GF-D8 (cell line): Measurements from ENCODE around the gene SLC26A1.
A peak's percentile ranks its signal among the peaks of the same experiment; 100 is the strongest.
"Not testable (repeated sequence)": the region's sequence is repeated elsewhere in the genome, so short reads cannot be mapped to it uniquely, and the experiment has no call there.

Experiments
- DNase-seq: peaks from one replicate; lab custom pipeline; 2025; lab: John Stamatoyannopoulos, UW

SLC26A1 gene

DNA sequence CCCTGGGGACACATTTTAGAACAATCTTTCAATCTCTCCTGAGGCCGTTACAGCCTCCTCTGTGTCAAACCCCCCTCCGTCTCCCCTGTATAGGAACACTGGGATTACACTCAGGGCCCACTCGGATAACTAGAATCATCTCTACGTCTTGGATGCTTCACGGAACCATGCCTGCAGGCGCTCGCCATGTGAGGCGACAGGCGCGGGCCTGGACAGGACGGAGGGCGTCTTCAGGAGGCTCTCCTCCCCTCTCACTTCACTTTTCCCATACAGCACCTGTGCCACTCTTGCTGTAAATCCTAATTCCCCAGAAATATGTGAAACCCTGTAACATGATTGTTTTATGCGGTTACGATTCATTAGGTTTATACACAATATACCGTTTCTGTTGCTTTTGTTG is 10.4 kb downstream of the SLC26A1 start:
- no peak for DNase-seq

DNA sequence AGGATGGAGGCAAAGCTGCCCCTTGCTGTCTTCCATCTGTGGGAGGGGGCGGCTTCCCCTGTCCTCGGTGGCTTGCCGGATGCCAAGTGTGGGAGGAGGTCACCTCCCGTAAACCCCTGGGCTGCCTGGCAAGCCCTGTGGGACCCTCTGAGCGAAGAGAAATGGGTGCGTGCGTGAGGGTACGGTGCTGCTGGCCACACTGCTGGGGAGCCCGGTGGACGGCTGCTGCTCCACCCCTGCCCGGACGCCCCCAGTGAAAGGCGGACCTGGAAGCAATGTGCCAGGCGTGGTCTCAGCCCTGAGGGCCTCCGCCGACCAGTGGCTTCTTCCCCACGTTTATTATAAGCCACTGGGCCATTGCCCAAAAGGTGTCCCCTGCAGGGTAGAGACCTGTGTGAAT is 10.9 kb downstream of the SLC26A1 start:
- no peak for DNase-seq

GRCh38 chr4:978957-979701 is 14.1 kb downstream of the SLC26A1 start:
- peak; percentile 87 for DNase-seq

- not testable (repeated sequence) for DNase-seq
Measured at GRCh38 chr4:976016-976415, 17.2 kb downstream of the SLC26A1 start.

- no peak for DNase-seq
Measured at GRCh38 chr4:974668-975067, 18.5 kb downstream of the SLC26A1 start.

- DNase-seq = no peak
Measured at GRCh38 chr4:973431-974397, 19.5 kb downstream of the SLC26A1 start, which contains the start of gene DGKQ. Gene DGKQ (minus strand): TSS chr4:973569. CDS start chr4:973482, 87 bp downstream.

GRCh38 chr4:972651-973424 is 20.4 kb downstream of the SLC26A1 start:
- DNase-seq = no peak

GRCh38 chr4:971666-972500 is 21.3 kb downstream of the SLC26A1 start:
- no peak for DNase-seq

GRCh38 chr4:970854-971520 is 22.2 kb downstream of the SLC26A1 start:
- no peak for DNase-seq

- DNase-seq = no peak
Measured at GRCh38 chr4:970046-970745, 23.0 kb downstream of the SLC26A1 start.

- DNase-seq = no peak
Measured at GRCh38 chr4:968621-969394, 24.4 kb downstream of the SLC26A1 start.

GRCh38 chr4:968221-968620 is 25.0 kb downstream of the SLC26A1 start:
- no peak for DNase-seq

DNA sequence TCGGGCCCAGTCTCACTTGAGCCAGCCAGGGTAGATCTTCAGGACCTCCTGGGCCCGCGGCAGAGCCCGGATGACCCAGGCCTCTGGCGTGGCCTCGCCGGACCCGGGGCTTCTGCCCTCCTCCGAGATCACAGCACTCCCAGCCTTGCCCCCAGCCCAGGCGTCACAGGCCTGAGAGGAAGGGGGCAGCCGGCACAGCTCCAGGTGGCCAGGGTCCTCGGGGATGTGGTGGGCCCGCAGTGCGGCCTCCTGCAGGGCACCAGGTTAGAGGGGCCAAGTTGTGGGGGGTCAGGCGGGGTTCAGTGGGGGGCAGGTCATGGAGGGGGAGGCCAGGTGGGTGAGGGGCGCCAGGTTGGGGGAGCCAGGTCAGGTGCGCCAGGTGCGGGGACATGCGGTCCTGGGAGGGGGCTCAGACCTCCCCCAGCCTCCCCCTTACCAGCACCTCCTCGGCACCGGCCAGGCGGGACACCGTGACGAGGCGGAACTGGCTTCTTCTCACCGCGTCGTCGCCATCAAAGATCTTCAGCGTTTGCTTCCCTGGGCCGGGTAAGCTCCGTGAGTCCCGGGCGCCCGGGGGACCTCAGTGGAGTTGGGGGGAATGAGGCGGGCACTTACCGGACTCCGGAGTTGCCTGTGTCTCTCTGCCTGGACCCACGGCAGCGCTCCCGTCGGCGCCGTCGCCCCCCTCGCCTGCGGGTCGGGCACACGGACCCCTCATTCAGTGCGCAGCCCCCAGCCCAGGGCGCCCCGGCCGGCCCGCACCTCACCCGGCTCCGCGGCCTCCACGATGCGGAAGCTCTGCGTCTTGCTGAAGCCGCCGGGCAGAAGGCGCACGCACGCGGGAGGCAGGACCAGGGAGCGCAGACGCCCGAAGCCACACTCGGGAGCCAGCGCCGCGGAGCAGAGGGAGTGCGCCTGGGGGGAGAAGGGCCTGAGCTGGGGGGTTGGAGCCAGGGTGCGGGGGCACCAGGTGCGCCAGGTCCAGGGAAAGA is 25.8 kb downstream of the SLC26A1 start:
- DNase-seq = no peak

- no peak for DNase-seq
Measured at GRCh38 chr4:966266-967112, 26.7 kb downstream of the SLC26A1 start.

DNA sequence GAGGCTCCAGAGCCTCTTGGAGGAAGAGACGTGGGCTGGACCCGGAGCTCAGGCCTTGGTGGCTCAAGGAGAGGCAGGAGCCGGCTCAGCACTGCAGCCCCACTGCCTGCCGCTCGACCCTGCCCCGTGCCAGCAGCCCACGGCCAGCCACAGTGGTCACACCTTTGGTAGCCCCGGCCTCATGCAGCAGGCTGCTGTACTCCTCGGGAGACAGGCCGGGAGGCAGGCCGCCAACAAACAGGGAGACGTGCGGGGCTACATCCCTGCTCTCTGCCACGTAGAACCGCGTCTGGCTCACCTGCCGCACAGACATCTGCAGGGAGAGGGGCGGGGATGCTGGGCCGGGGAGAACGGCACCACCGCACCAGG is 27.5 kb downstream of the SLC26A1 start:
- no peak for DNase-seq

GRCh38 chr4:965048-965765 is 28.0 kb downstream of the SLC26A1 start:
- no peak for DNase-seq
